Neural progenitor cell (in vitro differentiated cells): Measurements from ENCODE around the gene PAX5.

Source experiments
- EZH2 ChIP-seq: fragments of 200-600 bp; sonication (generic); IDR thresholded peaks from 2 replicates; pipeline ENCODE4 v1.6.1; 2017; ENCODE audit warnings: antibody characterized with exemption, mild to moderate bottlenecking, moderate library complexity
- EZH2phosphoT487 ChIP-seq: fragments of 200-600 bp; sonication (generic); IDR thresholded peaks from 2 replicates; pipeline ENCODE4 v1.6.1; 2017; ENCODE audit warnings: antibody characterized with exemption
- TF ChIP-seq, protein P1 (sequence below): fragments of 200-600 bp; sonication (generic); IDR thresholded peaks from 2 replicates; pipeline ENCODE4 v1.5.1; 2017; ENCODE audit warnings: antibody characterized with exemption, mild to moderate bottlenecking

DNA sequence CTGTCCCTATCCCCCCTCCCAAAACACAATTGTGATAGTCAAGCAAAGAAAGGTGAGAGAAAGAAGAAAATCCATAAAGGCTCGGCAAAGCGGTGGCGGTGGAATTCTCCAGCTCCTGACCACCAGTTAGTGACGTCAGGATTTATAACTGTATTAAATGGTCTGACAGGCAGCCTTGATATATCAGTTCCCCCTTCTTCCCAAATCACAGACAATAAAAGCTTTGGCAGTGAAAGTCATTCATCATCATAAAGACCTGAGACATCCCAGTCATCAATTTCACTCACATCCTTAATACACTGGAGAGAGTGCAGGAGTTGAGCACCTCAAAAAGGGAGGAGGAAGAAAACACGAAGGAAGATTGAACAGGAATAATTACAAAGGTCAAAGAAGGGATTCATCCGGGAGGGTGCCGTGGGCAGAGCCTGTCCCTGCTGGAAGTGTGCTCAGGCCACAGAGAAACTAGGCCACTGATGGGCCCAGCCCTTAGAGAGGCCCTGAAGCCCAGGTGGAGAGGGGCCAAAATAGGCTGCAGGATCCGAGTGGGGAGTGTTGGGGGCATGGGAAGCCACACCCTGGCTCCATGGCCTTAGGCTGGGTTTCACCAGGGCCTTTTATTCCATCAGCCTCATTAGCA, 131.9 kb downstream of the PAX5 start:
- TF ChIP-seq, protein P1, sequence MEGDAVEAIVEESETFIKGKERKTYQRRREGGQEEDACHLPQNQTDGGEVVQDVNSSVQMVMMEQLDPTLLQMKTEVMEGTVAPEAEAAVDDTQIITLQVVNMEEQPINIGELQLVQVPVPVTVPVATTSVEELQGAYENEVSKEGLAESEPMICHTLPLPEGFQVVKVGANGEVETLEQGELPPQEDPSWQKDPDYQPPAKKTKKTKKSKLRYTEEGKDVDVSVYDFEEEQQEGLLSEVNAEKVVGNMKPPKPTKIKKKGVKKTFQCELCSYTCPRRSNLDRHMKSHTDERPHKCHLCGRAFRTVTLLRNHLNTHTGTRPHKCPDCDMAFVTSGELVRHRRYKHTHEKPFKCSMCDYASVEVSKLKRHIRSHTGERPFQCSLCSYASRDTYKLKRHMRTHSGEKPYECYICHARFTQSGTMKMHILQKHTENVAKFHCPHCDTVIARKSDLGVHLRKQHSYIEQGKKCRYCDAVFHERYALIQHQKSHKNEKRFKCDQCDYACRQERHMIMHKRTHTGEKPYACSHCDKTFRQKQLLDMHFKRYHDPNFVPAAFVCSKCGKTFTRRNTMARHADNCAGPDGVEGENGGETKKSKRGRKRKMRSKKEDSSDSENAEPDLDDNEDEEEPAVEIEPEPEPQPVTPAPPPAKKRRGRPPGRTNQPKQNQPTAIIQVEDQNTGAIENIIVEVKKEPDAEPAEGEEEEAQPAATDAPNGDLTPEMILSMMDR = no peak
- no peak for TF ChIP-seq EZH2phosphoT487
- TF ChIP-seq EZH2 = no peak
